DMS114 treated with DMSO at 0.1 percent for 48 hours (cell line): ENCODE measurements around the gene TSSC4.

ENCODE experiments used
- DNase-seq: peaks from one replicate; lab custom pipeline; 2025; ENCODE audit not compliant: unreplicated experiment; lab: John Stamatoyannopoulos, UW

The TSSC4 gene

DNA sequence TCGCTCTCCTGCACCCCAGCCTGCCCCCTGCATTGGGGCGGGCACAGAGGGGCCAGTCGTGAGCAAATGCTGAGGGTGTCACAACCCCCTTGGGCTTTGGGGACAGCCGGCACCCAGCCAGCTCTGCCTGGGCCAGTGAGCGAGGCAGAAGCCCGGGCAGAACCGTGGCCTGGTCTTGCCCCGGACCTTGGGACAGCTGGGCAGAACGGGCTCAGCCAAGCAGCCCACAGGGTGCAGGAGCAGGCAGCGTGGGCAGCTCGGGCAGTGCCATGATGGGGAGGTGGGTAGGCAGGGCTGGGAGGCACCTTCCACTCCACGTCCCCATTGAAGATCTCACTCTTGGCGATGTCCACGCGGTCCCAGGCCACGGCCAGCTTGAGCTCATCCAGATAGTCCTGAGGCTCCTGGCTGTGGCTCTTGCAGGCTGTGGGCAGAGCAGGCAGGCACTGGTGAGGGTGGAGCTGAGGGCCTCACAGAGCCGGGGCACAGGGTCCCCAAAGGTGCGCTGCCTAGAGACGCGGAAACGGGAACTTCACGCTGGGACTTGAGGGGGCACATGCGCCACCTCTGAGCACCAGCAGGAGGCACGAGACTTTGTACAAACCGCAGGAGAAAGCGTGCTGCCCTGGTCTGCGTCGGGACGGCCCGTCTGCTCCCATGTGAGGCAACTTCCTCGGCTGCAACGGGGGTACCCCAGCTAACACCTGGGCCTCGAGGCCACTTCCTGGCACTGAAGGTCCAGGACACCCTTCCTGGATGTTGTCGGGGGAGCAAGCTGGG is 15.2 kb downstream of the TSSC4 start:
- DNase-seq, result no peak

DNA sequence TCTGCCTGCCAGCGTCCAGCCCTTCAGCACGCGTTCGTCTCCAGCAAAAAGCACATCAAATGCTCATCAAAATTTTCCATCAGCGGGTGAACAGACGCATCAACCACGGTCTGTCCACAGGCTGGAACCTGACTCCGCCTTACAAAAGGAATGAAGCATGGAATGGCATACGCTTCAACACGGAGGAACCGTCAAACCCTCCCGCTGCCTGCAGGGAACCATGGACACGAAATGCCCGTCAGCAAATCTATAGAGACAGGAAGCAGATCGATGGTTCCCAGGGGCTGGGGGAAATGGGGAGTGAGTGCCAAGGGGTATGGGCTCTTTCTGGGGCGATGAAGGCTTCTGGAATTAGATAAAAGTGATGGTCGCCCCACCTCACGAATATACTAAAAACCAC is 16.2 kb downstream of the TSSC4 start:
- no peak for DNase-seq

DNA sequence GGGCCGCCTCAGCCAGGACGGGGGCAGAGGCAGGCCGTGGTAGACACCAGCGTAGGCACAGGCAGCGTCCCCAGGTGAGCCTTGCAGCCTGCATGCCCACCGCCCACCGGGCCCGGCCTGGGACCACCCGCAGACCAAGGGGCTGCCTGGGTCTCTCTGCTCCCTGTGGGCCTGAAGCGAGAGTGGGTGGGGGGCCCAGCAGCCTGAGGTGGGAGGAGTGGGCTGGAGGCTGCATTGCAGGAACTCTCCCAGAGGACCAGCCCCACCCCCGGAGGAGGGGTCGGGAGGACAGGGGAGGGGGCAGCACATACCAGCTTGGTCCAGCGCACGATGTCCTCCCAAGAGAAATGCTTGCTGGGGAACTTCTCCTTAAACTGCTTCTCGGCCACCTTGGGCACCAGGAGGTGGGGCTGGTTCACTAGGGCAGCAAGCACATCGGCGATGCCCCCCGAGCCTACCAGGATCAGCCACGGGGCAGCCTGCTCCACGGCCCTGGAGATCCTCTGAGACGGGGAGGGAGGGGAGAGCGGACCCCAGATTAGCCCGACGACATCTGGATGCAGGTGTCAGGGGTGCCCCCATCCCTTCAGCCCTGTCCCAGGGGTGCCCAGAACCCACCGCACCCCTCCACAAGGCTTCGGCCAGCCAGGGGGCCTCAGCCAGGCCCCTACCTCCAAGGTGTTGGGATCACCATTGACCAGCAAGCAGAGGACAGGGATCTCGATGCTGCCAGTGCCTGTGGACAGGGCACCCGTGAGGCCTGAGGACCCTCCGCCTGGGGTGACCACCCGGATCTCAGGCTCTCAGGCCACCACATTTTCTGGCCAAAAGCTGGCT is 17.5 kb downstream of the TSSC4 start:
- no peak for DNase-seq

DNA sequence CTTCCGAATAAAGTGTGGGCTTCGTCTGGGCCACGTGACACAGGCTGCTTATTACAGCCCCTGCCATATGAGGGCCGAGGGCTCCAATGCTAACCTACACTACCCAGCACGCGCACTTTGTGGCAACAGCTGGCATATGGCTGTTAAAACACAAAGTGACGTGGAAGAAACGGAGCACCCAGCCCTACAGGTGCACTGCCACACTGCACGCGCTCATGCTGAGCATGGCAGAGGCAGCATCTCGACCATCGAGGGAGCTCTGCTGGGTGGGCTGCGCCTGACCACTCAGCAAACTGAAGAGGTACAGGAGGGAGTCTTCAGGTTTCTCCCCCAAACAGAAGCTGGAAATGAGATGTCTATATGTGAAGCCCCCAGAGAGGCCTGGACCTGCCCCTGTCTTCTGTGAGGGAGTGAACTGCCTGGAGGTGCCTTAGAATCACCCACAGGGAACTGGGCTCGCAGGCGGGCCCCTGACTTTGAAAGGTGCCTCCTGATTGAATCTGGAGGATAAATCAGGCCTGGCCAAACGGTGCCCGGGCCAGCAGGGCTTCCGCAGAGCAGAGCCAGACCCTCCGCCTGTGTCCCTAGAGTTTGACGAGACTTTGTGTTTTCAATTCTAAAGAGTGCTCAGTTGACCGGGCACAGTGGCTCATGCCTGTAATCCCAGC is 18.3 kb downstream of the TSSC4 start:
- DNase-seq, result no peak

DNA sequence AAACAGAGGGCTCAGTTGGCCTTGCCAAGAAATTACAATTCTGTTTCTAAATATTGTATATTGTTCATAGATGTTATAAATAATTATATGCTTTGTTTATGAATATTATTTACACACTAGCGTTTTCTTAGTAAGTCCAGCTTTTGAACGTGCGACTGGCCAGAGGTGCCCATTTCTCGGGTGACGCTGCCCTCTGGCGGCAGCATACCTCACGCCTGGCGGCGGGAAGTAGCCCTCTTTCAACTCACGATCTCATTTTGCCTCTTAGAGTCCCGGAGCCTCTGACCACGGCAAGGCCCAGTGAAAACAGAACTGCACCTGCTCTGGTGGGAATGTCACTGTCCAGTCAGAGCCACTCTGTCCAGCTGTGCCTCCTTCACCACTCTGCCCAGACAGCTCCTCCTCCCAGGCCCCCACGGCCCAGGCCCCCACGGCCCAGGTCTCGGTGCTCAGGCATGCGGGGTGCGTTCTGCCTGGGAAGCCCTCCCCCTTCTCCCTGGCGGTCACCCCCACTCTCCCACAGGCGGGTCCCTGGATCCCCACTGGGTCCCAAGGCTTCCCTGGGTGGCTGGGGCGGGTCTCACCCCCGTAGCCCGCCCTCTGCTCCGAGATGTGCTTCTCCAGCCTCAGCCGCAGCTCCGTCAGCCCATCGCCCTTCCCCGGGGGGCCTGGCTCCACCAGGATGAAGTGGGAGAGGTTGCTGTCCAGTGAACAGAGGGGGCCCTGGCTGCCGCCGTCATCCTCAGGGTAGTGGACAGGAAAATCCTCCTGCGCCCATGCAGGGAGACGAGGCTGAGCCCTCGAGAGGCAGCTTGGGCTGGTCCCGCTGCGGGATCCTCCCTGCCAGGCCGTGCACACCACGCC is 19.3 kb downstream of the TSSC4 start:
- peak; percentile 32 for DNase-seq

DNA sequence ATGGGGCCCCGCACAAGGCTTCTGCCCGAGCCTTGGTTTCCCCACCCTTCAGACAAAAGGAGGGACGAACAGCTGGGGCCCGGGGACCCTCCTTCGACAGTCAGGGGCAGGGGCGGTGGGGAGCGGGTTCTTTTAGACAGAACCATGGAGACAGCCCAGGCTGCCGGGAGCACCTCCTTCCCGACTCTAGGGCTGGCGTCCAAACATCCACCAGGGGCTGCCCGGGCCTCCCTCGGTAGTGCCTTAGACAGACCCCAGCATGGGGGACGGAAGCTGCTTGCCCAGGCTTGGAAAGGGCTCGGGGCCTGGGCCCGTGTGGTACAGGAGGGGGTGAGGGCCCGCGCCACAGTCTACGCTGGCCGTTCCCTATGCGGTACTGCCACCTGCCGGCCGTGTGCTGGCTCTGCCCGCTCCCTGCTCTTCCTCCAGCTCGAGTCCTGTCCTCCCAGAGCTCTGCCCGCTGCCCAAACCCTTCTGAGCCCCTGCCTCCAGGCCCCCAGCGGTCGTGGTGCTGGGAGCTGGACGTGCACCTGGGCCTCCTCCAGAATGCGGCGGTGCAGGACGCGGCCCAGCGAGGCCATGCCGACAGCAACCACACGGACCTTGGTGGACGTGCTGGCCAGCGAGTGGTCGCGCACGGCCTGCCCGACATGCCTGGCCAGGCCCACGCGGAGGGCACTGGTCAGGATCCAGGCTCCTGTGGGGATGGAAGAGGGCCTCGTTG is 20.1 kb downstream of the TSSC4 start:
- DNase-seq, result peak; percentile 51

DNA sequence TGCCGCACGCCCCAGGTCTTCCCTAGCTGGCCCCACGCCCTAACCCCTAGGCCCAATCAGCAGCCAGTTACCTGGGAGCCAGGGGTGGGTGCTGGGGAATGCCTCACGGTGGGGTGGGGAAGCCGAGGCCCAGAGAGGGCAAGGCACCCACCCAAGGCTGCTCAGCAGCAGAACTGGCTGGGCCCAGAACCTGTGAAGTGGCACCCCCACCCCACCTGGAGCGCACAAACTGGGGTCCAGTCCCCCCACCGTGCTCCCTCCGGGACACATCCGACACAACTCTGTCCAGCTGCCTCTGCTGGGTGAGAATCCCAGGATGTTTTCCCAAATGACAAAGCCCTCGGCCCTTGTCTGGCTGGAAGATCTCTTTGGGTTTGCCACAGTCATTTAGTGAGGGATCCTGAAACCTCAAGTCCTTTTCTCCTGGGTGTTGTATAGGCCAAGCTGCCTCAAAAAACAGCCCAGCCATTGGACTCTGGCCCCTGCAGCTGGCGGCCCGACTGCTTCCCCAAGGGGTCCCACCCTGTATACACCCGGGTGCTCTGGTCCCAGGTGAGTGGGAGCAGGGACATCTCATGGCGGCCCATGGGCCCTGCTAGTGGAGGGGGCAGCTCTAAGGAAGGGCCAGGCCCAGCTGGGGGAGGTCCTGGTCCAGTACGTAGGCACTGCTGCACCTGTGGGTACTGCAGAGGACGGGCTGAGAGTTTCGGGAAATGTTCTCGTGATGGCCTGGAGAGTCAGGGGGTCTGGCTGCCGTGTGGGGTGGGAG is 20.9 kb downstream of the TSSC4 start:
- DNase-seq, result no peak

DNA sequence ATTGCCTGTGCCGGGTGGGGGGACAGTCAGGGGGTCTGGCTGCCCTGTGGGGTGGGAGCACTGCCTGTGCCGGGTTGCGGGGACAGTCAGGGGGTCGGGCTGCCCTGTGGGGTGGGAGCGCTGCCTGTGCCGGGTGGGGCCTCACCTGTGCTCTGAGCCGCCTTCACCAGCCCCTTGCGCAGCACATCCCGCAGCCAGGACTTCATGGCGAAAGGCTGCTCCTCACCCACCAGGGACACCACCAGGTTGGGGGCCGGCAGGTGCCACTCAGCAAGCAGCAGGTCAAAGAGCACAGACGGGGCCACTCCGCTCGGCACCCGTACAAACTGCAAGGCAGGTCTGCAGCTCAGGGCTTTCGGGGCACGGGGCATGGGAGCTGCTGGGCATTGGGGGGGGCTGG is 21.4 kb downstream of the TSSC4 start:
- no peak for DNase-seq

DNA sequence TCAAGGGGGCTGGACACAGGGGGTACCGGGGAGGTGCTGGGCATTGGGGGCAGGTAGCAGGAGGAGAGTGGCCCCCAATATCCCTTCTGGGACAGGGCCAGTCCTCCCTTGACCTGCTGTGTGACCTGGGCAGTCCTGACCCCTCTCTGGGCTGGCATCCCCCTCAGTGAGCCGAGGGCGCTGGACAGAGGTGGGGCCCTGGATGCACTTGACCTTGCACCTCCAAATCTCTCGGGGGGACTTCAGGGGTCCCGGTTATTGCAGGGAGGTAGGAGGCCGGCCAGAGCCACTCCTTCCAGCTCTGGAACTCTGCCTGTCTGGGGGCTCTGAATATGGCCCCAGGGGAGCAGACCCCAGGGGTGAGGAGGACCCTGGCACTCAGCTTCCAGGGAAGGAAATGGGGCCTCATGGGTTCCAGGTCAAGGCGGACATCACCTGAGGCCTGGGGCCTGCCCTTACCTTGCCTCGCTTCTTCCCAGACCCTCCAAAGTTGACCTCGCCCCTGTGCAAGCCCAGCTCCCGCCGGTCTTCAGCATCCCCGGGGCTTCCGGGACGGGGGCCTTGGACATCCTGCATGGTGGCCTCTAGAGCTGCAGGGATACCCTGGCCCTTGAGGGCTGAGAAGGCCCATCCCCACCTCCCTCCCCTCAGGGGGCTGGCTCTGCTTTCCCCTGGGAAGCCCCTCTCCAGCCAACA is 22.1 kb downstream of the TSSC4 start:
- no peak for DNase-seq

DNA sequence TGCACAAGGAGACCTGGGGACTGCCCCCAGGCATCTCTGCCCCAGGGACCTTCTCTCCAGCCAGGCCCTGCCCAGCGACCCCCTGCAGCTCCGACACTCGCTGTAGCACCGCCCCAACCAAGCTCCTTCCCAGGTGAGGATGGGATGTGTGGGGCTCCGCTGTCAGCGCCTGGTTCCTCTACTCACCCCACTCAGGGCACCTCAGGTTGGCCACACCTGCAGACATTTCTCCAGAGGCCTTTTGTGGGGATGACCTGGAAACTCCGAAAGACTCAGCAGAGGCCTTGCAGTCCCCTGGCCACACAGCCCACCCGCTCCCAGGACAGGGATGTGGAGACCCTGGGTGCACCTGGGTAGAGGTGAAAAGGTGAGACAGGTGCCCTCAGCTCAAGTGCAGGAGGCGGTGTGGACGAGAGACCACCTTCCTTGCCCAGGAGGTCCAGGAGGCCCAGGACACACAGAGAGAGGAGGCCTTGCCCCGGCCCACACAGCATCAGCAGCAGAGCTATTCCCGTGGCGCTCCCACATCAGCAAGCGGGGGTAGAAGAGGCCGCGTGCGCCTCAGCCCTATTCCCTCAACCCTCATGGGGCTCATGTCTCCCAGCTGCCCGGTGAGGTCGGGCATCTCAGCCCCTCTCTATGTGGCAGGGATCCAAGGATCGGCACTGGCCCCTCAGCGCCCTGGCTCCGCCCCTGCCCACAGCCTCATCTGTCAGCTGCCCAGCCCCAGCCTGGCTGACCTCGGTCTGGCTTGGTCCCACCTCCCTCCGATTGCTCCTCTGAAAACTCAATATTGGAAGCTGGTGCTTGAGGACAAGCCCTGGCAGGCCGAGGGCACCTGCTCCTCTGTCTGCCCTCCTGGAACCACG is 22.8 kb downstream of the TSSC4 start:
- DNase-seq, result no peak

DNA sequence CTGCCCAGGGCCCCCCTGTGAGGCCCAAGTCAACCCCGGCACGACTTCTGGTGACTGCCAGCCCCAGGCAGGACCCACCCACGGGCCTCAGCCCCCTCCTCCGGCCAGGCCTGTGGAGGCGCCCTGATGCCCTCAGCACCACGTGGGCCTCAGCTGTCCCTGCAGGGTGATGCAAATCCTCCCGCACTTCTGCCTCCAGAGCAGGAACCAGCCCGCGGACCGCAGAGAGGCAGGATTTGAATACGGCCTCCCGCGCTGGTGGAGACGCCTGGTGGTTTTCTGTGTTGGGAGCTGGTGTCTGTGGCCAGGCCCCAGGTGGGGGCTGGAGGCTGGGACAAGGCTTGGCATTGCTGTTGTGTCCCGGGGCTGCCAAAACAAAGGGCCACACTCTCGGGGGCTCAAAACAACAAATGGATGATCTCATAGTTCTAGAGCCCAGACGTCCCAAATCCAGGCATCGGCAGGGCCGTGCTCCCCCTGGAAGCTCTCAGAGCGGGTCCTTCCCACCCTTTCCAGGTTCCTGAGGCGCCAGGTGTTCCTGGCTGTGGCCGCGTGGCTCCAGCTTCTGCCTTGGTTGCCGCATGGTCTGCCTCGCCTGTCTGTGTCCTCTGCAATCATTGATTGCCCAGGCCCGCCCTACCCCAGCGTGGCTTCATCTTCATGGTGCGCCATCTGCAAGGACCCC is 24.4 kb downstream of the TSSC4 start:
- DNase-seq, result no peak

DNA sequence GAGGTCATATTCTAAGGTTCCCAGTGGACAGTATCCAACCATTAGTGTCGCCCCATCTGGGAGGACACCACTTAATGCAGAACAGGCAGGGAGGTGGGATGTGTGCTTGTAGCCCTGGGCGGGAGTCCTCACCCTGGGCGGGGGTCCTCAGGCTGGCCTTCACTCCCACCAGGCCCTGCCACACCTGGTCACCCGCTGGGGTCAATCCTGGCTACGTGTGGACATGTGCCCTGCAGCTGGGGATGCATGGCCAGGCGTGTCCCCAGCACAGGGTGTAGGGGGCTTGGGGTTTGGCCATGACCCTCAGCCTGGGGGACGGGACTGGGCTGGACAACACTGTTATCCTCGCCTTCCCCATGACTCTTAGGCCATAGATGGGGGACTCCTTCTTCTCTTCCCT is 25.0 kb downstream of the TSSC4 start:
- DNase-seq, result no peak

DNA sequence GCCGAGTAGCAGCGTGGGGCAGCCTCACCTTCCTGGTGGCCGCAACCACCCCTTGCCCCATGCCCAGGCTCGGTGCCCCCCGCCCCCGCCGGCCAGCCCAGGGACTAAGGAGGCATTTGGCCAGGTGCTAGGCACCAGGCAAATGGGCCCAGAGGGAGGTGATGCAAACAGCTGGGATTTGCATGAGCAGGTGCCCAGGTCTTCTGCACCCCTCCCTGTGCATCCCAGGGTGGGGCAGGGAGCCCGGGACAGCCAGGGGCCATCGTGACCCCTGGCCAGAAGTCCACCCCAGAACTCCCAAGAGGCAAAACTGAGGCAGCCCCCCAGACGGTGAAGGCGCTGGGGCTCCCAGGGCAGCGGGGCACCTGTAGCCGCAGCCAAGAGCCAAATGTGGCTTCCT is 25.7 kb downstream of the TSSC4 start:
- DNase-seq, result no peak

DNA sequence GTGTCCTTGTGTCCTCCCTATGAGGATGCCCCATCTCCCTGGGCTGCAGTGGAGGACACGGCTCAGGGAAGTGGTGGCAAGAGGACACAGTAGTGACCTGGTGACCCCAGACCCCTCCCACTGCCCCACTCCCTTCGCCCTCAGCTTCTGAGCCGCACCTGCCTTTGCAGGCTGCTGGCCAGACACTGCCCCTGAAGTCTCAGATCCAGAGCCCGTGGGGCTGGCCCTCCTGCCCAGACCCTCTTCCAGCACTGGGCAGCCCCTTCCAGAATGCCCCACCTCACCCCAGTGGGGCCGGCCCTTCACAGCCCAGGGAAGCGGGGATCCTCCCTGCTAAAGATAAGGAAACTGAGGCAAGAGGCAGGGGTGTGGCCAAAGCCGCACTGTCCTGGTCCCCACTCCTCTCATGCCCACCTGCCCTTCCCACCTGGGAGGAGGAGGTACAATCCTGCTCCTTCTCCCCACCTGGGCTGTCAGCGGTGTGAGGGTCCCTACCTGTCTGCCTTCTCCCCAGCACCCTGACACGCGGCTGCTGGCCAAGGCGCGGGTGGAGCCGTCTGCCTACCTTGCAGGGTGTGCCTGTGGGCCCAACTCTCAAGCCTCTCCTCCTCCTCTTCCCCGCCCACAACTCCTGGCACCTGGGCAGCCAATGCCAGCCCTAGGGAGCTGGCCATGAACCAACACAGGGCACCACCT is 26.4 kb downstream of the TSSC4 start:
- DNase-seq, result no peak

DNA sequence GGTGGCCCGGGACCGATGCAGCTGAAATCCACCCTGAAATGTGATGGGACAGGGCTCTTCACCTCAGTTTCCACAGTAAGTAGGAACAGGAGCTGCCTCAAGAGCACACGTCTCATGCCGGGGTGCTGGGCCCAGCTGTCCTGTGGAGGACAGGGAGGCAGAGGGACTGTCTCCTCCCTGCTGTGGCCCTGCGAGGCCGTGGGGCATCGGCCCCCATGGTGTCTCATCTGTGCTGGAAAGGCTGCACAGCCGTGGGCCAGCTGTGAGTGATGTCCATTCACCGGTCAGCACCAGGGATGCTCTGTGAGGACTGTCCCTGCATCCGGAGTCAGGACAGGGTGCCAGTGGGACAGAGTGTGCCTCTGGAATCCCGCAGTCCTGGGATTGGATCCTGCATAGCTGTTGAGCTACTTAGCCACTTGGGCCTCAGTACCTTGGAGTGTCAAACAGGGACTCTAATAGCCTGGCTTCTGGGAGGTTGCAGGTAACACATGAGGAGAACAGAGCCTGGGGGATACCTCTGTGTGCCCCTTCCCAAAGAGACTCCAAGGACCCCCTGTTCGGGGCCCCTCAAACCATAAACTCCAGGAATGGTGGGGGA is 27.3 kb downstream of the TSSC4 start:
- no peak for DNase-seq

DNA sequence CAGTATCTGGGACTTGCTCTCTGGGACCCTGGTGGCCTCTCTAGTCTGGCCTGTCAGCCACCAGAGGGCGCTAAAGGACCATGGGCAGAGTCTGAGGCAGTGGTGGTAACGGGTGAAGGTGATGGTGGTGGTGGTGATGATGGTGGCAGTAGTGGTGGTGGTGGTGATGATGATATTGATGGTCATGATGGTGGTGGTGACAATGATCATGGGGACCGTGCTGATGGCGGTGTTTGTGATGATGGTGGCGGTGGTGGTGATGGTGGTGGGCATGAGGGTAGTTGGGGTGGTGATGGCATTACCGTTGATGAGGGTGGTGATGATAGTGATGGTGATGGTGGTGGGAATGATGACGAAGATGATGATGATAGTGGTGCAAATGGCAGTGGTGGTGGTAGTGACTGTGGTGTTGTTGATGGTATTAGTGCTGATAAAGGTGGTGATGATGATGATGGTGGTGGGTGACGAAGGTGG is 27.8 kb downstream of the TSSC4 start:
- DNase-seq, result no peak
